Neural progenitor cell (in vitro differentiated cells): Measurements from ENCODE around the gene NDUFS6.

ENCODE experiments used
- CTCF ChIP-seq: fragments of 200-600 bp; sonication (generic); IDR thresholded peaks from 2 replicates; pipeline ENCODE4 v1.5.1; 2017; ENCODE audit warnings: antibody characterized with exemption, mild to moderate bottlenecking
- EZH2phosphoT487 ChIP-seq: fragments of 200-600 bp; sonication (generic); IDR thresholded peaks from 2 replicates; pipeline ENCODE4 v1.6.1; 2017; ENCODE audit warnings: antibody characterized with exemption

- TF ChIP-seq EZH2phosphoT487 = no peak
- TF ChIP-seq CTCF = no peak
These were observed 32.1 kb upstream of the NDUFS6 start for GRCh38 chr5:1769017-1769640.
